DND-41 (cell line): ENCODE results near the gene TAF6L.

Experiments
- ATAC-seq: fragments of 200-7000 bp; cut with Tn5 transposase; 3 replicates; pipeline ENCODE4 v1.9.1; 2021; ENCODE audit warnings: low read depth; ENCODE audit not compliant: insufficient read depth
- DNase-seq: peaks from one replicate; pipeline ENCODE4 v3.0.0-alpha.2; 2020
- H2AFZ ChIP-seq: 2 replicates; pipeline ENCODE4 v1.6.0; 2012; ENCODE audit warnings: low read depth, low read length
- H3K27ac ChIP-seq: 2 replicates; pipeline ENCODE4 v1.5.1; 2012; ENCODE audit warnings: low read length, inconsistent platforms
- H3K27me3 ChIP-seq: fragments of 200-600 bp; sonication (generic); 2 replicates; pipeline ENCODE4 v1.6.0; 2012; ENCODE audit warnings: low read length, mild to moderate bottlenecking, inconsistent platforms; ENCODE audit not compliant: insufficient read depth, poor library complexity
- H3K36me3 ChIP-seq: 2 replicates; pipeline ENCODE4 v1.5.1; 2012; ENCODE audit warnings: low read length, inconsistent platforms; ENCODE audit not compliant: insufficient read depth
- H3K4me1 ChIP-seq: 2 replicates; pipeline ENCODE4 v1.5.1; 2012; ENCODE audit warnings: mild to moderate bottlenecking, low read length; ENCODE audit not compliant: insufficient read depth
- H3K4me2 ChIP-seq: 2 replicates; pipeline ENCODE4 v1.6.0; 2012; ENCODE audit warnings: mild to moderate bottlenecking, moderate library complexity, low read length, inconsistent platforms; ENCODE audit not compliant: insufficient read depth
- H3K4me3 ChIP-seq, 2 experiments: fragments of 200-600 bp in 1 of 2; shearing (Covaris generic) in 1 of 2; 2 replicates each; pipeline ENCODE4 v1.5.1; 2012 to 2016; ENCODE audit warnings: inconsistent platforms in 2 of 2, low read length in 2 of 2, mild to moderate bottlenecking in 2 of 2, low read depth in 1 of 2, moderate library complexity in 1 of 2
- H3K79me2 ChIP-seq: 2 replicates; pipeline ENCODE4 v1.6.0; 2012; ENCODE audit warnings: low read length, inconsistent platforms; ENCODE audit not compliant: insufficient read depth
- H3K9ac ChIP-seq: 2 replicates; pipeline ENCODE4 v1.6.0; 2012; ENCODE audit warnings: low read depth, mild to moderate bottlenecking, inconsistent platforms, low read length, moderate library complexity
- H3K9me3 ChIP-seq: 2 replicates; pipeline ENCODE4 v1.5.1; 2012; ENCODE audit warnings: low read length, moderate library complexity, mild to moderate bottlenecking, inconsistent platforms; ENCODE audit not compliant: insufficient read depth, severe bottlenecking
- H4K20me1 ChIP-seq: 2 replicates; pipeline ENCODE4 v1.6.0; 2012; ENCODE audit warnings: low read length; ENCODE audit not compliant: insufficient read depth
- CTCF ChIP-seq: IDR thresholded peaks from 2 replicates; pipeline ENCODE4 v1.5.1; 2012; ENCODE audit warnings: borderline replicate concordance, low read length, moderate library complexity, mild to moderate bottlenecking; ENCODE audit not compliant: poor library complexity, severe bottlenecking; ENCODE audit errors: extremely low read depth
- EZH2 ChIP-seq: IDR thresholded peaks from 3 replicates; pipeline ENCODE4 v1.6.1; 2012; ENCODE audit warnings: borderline replicate concordance, low read depth, mild to moderate bottlenecking, moderate library complexity, low read length, inconsistent platforms; ENCODE audit not compliant: severe bottlenecking

Gene TAF6L

GRCh38 chr11:62725646-62726045 is 45.5 kb upstream of the TAF6L start:
- Histone ChIP-seq H3K9ac (peak overlapping the region; percentile 94), H3K4me2 (peak overlapping the region; percentile 90), H3K9me3 (no peaks in the 10 kb centered on the region), H3K27ac (peak overlapping the region; percentile 100), H3K4me1 (peaks cover 53% of the 10 kb centered on the region), H2AFZ (no peak overlapping the region), H3K79me2 (peaks cover 88% of the 10 kb centered on the region), H3K27me3 (no peaks in the 10 kb centered on the region), H4K20me1 (peaks cover 40% of the 10 kb centered on the region), H3K36me3 (peaks cover 64% of the 10 kb centered on the region), H3K4me3 (peak overlapping the region; percentile 74 to 93)
- DNase-seq (no peak), ATAC-seq (no peak)
- TF ChIP-seq CTCF = no peak
- no peak for TF ChIP-seq EZH2

- Histone ChIP-seq H3K27ac (peak overlapping the region; percentile 100), H3K79me2 (peaks cover 88% of the 10 kb centered on the region), H3K9me3 (no peaks in the 10 kb centered on the region), H3K4me1 (peaks cover 59% of the 10 kb centered on the region), H2AFZ (peak overlapping the region; percentile 66), H3K36me3 (peaks cover 62% of the 10 kb centered on the region), H3K4me3 (peak overlapping the region; percentile 74 to 93), H3K27me3 (no peaks in the 10 kb centered on the region), H3K4me2 (peak overlapping the region; percentile 90), H4K20me1 (peaks cover 40% of the 10 kb centered on the region), H3K9ac (peak overlapping the region; percentile 94)
- TF ChIP-seq CTCF = no peak
- TF ChIP-seq EZH2 = no peak
- ATAC-seq (no peak), DNase-seq (peak; percentile 35)
These were observed 44.9 kb upstream of the TAF6L start for GRCh38 chr11:62726156-62726914.

DNA sequence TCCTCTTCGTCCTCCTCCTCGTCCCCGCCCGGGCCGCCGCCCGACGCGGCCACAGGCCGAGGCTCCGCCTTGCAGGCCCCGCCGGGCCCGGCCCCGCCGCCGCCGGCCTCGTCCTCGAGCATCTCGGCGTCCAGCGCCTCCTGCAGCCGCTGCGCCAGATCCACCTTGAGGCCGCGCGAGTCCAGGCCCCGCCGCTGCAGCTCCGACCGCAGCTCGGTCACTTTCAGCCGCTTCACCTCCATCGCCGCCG is 44.4 kb upstream of the TAF6L start:
- Histone ChIP-seq H4K20me1 (peaks cover 40% of the 10 kb centered on the region), H3K4me3 (peak overlapping the region; percentile 74 to 93; a peak in 3 of 4 replicates), H3K79me2 (peaks cover 88% of the 10 kb centered on the region), H3K9ac (peak overlapping the region; percentile 94), H3K4me2 (peak overlapping the region; percentile 90), H3K9me3 (no peaks in the 10 kb centered on the region), H3K4me1 (peaks cover 61% of the 10 kb centered on the region), H3K27ac (peak overlapping the region; percentile 100), H2AFZ (peak overlapping the region; percentile 66), H3K36me3 (peaks cover 59% of the 10 kb centered on the region), H3K27me3 (no peaks in the 10 kb centered on the region)
- ATAC-seq = peak; percentile 0; the same call in 1 of the 3 replicates
- DNase-seq = no peak
- TF ChIP-seq EZH2 (no peak), CTCF (no peak)
